AML-193 (cell line): ENCODE data around the gene CAMKMT.

Experiments
- DNase-seq, 2 experiments: peaks; one replicate each; lab custom pipeline; 2025; lab: John Stamatoyannopoulos, UW

Gene CAMKMT

DNA sequence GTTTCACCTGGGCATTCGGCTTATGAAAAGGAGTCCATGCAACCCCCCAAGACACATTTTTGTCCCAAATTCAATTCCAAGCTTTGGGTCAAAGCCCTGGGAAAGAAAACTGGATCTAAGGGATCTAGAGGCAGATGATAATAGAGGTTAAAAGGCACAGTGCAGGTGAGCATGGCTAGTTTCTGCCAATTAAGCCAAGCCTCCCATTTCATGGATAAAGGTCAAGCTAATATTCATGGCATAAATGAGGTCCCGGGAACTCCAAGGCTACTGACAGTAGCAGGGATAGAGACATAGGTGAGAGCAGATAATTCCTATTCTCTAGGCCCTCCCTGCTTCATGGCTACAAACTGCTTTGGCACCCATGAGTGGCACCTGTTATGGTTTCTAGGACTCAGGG lies 83.1 kb downstream of the CAMKMT start:
- no peak for DNase-seq

DNA sequence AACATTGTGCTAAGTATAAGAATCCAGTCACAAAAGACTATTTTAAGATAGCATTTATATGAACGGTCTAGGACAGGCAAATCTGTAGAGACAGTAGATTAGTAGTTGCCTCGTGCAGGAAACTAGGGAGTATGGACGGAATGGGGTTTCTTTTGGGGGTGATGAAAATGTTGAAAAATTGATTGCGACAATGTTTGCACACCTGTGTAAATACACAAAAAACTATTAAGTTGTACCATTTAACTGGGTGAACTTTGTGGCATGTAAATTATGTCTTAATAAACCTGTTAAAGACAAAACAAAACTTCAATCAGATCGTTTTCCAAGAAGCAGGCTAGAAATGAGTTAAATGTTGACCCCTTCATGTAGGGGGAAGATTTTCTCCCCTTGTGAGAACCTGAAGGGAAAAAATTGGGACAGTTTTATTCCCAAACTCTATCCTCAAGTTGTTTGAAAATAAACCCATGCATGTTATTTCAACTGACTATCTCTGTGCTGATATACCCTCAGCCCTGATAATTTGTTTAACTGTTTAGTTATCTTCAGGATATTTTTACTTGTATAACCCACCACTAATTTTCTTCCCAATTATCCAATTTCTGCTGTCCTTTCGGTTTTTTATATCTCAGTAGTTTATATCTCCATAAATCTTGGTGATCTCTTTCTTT lies 87.2 kb downstream of the CAMKMT start:
- DNase-seq, result no peak

- DNase-seq, result no peak
Observed at GRCh38 chr2:44450082-44450481, 88.3 kb downstream of the CAMKMT start.

DNA sequence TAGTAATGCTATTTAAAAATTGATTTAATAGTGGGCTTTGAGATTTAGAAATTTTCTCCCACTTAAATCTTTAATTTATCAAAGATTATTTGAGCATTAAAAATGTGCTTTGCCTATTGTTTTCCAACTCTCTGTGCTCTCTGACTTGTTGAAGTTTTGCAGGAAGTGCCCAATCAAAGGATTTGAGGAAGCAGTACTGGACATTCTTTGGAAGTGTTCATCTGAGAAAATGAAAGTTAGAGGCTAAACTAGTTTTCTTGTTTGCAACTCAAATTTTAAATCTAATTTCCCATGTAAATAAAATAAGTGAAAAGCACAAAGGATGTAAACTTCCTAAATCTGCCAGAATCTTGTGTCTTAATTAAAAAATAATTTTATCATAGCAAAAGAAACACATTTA lies 89.1 kb downstream of the CAMKMT start:
- DNase-seq, result no peak

DNA sequence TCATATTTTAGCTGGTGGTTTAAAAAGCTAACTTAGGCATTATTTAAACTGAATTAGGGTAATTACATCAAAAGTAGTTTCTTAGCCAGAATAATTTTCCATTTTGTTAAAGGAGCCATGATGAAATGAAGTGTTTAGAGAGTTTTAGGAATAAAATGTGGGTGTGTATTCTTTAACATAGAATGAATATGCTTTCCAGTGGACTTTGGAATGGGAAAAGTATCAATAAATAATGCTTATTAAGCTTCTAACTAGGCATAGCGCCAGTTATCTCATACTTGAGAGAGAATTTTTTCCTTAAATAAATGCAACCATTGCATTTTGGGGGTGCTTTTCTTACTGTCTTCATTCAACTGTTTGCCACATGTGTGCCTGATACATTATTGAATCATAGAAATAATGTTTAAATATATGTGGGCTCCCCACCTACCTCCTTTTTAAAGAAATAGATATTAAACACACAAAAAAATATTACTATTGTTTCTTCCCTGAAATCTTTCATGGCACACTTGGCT lies 90.4 kb downstream of the CAMKMT start:
- DNase-seq, result no peak

GRCh38 chr2:44453259-44453658 lies 91.5 kb downstream of the CAMKMT start:
- DNase-seq, result no peak

GRCh38 chr2:44455877-44456276 lies 94.1 kb downstream of the CAMKMT start:
- DNase-seq, result no peak

- DNase-seq, result no peak
Observed at GRCh38 chr2:44456946-44457345, 95.2 kb downstream of the CAMKMT start.

GRCh38 chr2:44459739-44460138 lies 98.0 kb downstream of the CAMKMT start:
- no peak for DNase-seq

- DNase-seq, result no peak
Observed at GRCh38 chr2:44462934-44463849, 101.4 kb downstream of the CAMKMT start.

DNA sequence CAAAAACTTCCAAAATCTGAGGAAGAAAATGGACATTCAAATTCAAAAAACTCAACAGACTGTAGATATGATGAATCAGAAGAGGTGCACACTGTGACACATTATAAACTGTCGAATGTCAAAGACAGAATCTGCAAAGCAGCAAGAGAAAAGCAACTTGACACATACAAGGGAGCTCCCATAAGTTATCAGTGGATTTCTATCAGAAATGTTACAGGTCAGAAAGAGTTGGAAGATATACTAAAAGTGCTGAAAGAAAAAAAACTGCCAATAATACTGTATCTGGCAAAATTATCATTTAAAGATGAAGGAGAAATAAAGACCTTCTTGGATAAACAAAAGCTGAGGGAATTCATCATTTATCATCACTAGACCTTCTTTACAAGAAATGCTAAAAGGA lies 102.7 kb downstream of the CAMKMT start:
- no peak for DNase-seq

DNA sequence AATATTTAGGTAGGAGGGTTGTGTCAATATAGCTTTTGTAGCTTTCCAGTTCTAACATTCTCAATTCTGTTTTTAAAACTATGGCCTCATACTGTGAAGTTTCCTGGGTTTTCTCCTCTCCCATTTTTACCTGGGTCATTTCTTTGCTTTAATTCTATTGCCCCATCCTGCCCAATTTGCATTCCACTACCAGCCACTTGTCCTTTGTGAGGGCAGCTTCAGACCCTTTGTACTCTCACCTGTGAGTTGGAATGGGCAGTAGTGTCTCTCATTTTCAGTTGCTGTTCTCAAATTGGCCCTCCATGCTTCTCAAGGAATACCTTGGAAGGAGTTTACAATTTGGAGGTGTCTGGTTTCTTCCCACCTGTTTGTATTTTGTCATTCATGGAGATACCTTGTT lies 108.4 kb downstream of the CAMKMT start:
- no peak for DNase-seq

GRCh38 chr2:44477657-44478414 lies 116.1 kb downstream of the CAMKMT start:
- no peak for DNase-seq

DNA sequence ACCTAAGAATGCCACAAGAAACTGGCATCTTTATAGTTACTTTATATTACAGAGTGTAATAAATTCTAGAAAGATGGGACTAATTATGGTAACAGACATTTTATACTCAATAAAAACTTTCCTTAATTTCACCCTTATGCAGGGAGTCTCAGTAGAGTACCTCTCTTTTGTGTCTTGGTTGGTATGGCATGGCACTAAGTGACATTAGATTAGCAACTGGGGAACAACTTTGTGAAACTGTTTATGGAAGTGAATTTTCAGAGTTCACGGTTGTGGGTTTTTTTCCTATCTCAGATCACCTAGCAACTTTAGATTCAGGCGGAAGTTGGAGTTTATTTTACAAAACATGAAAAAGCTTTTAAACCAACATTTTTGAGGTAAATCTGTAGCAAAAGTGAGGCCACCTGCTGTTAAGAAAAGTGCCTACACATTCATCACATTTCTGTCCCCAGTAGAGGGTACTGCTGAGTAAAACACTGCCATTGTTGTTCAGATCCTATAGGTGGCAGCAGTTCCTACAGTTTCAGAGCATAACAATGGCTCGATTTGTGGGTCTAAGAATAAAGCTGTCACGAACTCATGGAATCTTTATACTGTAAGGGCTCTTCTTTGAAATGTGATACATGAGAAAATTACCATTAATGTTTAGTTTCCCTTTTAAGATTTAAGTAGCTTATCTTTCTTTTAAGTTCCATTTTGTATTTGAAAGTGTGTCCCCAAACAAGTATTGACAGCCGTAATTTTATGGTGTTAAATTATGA lies 117.6 kb downstream of the CAMKMT start:
- DNase-seq, result peak; percentile 79 to 85

DNA sequence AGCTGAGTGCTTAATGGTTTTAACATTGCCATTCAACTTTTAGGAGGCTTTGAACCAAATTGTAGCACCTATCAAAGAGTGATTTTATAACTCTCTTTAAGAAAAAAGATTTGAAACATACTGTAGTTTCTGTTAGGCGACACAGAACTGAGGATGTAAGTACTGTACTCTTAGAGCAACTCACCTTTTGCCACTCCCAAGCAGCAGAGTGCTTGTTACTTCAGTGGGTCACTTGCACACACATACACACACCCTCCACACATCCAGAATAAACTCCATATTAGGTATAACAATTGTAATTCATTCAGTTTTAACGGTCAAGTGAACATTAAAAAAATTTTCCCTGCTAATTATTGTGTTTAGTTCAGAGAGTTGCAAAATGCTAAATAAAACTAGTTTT lies 118.3 kb downstream of the CAMKMT start:
- no peak for DNase-seq

DNA sequence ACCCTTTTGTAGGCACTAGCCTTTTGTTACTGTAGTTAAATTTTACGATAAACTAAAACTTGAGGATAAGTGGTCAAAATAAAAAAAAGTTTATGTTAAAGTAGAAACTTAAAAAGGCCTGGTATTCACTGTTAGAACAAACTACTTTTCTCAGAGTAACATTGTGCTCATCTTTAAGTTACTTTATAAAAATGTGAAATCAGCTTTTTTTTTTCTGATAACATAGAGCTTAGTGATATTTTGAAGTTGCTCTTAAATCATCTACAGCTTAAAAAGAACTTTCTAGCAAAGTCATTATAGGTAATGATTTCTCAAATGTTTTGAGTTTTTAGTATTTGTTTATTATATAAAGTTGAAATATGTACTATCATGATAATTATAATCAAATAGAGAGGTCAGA lies 125.3 kb downstream of the CAMKMT start:
- DNase-seq, result no peak

GRCh38 chr2:44490726-44491125 lies 129.0 kb downstream of the CAMKMT start:
- DNase-seq, result no peak

DNA sequence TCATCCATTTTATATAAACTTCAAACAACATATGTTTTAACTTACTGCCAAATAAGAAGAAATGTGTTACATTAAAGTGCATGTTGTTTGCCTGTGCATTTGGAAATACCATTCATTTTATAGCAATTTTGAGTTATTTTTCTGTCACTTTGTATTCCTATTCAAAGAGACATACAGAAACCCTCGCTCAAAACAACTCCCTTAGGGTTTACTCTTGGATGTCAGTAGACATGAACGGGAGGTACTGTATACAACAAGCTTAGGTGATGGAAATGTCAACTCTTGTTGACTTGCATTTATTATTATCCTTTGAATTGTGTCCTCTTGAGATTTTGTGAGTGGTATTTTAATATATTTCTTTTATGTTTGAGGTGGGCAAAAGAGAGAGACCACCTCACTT lies 132.3 kb downstream of the CAMKMT start:
- no peak for DNase-seq

DNA sequence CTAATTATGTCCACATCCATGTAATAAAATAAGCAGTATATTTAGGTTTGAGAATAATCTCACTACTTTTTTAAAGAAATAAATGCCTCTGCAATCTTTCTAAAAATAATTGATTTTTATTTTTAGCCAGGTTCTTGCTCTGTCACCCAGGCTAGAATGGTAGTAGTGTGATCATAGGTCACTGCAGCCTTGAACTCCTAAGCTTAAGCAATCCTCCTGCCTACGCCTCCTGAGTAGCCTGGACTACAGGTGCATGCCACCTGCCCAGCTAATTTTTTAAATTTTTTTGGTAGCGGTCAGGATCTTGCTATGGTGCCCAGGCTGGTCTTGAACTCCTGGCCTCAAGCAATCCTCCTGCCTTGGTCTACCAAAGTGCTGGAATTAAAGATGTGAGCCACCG lies 133.3 kb downstream of the CAMKMT start:
- no peak for DNase-seq

DNA sequence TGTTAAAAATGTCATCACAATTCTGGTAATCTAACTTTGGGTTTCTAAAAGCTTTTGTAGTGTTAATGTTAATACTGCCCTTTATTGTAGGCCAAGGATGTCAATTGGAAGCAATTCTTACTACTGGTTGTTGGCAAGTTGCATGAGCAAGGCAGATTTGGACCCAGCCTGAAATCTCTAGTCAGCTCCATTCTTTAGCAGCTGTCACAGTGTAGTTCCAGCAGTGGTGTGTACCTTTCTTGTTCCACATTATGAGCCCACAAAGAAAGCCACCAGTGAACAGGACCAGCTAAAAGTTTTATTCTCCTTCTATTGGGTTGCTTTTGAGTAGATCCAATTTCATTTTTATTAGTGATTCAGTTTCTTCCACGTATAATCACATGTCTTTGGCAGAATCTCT lies 133.8 kb downstream of the CAMKMT start:
- DNase-seq, result no peak

DNA sequence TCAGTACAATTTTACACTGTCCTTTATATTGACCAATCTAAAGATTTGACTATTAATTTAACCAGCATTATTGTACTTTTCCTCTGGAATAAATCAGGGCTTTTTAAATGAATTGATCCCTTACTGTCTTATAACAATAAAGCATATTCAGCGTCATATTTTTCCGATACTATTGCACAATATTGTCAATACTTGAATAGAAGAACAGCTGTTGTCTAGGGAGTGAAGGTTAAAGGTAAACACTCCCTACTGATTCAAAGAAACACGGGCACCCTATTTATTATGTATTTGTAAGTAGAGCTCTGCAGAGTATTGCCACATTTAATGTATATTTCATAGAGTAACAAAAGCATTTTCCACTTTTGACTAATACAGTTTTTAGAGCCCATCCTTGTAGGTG lies 134.4 kb downstream of the CAMKMT start:
- DNase-seq, result no peak

DNA sequence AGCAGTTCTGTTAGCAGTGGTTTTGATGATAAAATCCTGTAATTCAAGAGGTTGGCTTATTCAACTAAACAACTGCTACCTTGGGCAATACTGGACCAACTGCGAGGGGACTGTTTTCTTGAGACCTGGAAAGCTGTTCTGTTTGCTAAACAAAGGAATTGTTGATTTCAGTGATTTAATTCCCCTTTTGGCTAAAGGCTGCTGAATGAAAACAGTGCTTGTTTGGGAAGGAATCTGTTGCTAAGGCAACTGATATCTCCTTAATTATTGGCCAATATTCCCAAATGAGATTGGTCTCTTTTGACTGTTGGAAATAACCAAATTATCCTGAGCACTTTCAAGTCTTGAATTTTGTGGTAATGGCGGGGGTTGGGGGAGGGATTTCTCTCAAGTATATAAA lies 136.8 kb downstream of the CAMKMT start:
- DNase-seq, result no peak
